HL-60 (cell line): ENCODE results near the gene CASP8.
A peak's percentile ranks its signal among the peaks of the same experiment; 100 is the strongest.

ENCODE experiments used
- DNase-seq, 2 experiments: peaks; one replicate each; pipeline ENCODE4 v3.0.0-alpha.2; 2010 to 2020; ENCODE audit warnings: low read depth in 1 of 2, low spot score in 1 of 2
- H3K27ac ChIP-seq: fragments of 250-450 bp; sonication (Bioruptor Pico); replicated peaks from 2 replicates; pipeline ENCODE4 v1.5.1; 2020; ENCODE audit warnings: mild to moderate bottlenecking, moderate library complexity
- H3K27me3 ChIP-seq: fragments of 250-450 bp; sonication (Bioruptor Pico); 2 replicates; pipeline ENCODE4 v1.5.1; 2021; ENCODE audit warnings: mild to moderate bottlenecking, moderate library complexity; ENCODE audit not compliant: insufficient read depth, poor library complexity, severe bottlenecking
- H3K4me3 ChIP-seq: replicated peaks from 2 replicates; pipeline ENCODE4 v1.5.1; 2011; ENCODE audit warnings: mild to moderate bottlenecking, control low read depth, low read length; ENCODE audit not compliant: insufficient read depth
- GABPA ChIP-seq: IDR thresholded peaks from 2 replicates; pipeline ENCODE4 v1.6.1; 2012; ENCODE audit warnings: low read depth
- POLR2AphosphoS5 ChIP-seq: IDR thresholded peaks from 2 replicates; pipeline ENCODE4 v1.6.1; 2012; ENCODE audit warnings: low read depth
- SPI1 ChIP-seq: IDR thresholded peaks from 2 replicates; pipeline ENCODE4 v1.6.1; 2012; ENCODE audit warnings: low read depth, mild to moderate bottlenecking, borderline replicate concordance
- TF ChIP-seq, protein P1 (sequence below): IDR thresholded peaks from one replicate; pipeline ENCODE4 v1.5.1; 2011; ENCODE audit warnings: low read length, control low read depth, inconsistent platforms; ENCODE audit not compliant: insufficient read depth
- TF ChIP-seq, protein P2 (sequence below): IDR thresholded peaks from 2 replicates; pipeline ENCODE4 v1.6.1; 2012; ENCODE audit warnings: low read depth; ENCODE audit not compliant: insufficient replicate concordance

Gene CASP8

DNA sequence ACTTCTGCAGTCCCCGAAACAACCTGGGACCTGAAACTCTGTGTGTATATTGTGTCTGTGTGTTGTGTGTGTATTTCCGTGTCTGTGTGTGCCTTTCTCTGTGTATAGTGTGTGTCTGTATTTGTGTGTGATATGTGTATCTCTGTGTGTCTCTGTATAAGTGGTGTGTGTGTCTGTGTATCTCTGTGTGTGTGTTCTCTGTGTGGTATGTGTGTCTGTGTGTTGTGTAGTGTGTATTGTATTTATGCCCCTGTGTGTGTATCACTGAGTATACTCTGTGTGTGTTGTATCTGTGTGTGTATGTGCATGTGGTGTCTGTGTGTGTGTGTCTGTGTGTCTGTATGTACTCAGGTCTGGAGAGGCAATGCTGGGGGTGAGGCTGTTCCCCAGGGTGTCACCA is 11.6 kb downstream of the CASP8 start:
- no peaks in the 10 kb centered on the region for H3K27me3 ChIP-seq
- H3K27ac ChIP-seq, result peak overlapping the region; percentile 14; the same call in 1 of the 2 replicates
- DNase-seq, result no peak
- TF ChIP-seq, protein P1, sequence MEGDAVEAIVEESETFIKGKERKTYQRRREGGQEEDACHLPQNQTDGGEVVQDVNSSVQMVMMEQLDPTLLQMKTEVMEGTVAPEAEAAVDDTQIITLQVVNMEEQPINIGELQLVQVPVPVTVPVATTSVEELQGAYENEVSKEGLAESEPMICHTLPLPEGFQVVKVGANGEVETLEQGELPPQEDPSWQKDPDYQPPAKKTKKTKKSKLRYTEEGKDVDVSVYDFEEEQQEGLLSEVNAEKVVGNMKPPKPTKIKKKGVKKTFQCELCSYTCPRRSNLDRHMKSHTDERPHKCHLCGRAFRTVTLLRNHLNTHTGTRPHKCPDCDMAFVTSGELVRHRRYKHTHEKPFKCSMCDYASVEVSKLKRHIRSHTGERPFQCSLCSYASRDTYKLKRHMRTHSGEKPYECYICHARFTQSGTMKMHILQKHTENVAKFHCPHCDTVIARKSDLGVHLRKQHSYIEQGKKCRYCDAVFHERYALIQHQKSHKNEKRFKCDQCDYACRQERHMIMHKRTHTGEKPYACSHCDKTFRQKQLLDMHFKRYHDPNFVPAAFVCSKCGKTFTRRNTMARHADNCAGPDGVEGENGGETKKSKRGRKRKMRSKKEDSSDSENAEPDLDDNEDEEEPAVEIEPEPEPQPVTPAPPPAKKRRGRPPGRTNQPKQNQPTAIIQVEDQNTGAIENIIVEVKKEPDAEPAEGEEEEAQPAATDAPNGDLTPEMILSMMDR, result no peak
- TF ChIP-seq GABPA, result no peak
- no peak for TF ChIP-seq POLR2AphosphoS5
- TF ChIP-seq, protein P2, sequence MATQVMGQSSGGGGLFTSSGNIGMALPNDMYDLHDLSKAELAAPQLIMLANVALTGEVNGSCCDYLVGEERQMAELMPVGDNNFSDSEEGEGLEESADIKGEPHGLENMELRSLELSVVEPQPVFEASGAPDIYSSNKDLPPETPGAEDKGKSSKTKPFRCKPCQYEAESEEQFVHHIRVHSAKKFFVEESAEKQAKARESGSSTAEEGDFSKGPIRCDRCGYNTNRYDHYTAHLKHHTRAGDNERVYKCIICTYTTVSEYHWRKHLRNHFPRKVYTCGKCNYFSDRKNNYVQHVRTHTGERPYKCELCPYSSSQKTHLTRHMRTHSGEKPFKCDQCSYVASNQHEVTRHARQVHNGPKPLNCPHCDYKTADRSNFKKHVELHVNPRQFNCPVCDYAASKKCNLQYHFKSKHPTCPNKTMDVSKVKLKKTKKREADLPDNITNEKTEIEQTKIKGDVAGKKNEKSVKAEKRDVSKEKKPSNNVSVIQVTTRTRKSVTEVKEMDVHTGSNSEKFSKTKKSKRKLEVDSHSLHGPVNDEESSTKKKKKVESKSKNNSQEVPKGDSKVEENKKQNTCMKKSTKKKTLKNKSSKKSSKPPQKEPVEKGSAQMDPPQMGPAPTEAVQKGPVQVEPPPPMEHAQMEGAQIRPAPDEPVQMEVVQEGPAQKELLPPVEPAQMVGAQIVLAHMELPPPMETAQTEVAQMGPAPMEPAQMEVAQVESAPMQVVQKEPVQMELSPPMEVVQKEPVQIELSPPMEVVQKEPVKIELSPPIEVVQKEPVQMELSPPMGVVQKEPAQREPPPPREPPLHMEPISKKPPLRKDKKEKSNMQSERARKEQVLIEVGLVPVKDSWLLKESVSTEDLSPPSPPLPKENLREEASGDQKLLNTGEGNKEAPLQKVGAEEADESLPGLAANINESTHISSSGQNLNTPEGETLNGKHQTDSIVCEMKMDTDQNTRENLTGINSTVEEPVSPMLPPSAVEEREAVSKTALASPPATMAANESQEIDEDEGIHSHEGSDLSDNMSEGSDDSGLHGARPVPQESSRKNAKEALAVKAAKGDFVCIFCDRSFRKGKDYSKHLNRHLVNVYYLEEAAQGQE, result no peak
- no peak for TF ChIP-seq SPI1
- no peak overlapping the region for H3K4me3 ChIP-seq

DNA sequence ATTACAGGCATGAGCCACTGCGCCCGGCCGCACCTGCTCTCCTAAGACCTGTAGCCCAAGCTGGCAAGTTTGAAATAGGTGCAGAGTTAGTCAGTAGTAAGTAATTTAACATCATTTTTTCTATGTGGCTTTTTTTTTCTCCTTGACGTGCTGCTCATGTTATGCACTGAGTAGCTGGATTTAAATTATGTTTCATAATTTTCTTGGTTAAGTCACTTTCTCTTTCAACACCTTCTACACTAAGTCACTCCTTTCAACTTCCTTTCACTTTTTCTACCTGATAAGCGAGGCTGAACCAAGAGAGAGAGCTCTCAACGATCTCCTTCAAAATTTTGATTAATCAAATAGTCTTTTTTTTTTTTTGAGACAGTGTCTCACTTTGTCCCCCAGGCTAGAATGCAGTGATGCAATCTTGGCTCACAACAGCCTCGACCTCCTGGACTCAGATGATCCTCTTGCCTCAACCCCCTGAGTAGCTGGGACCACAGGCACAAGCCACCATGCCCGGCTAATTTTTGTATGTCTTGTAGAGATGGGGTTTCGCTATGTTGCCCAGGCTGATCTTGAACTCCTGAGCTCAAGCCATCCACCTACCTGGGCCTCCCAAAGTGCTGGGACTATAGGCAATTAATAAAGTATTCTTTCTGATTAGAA is 13.1 kb downstream of the CASP8 start:
- TF ChIP-seq GABPA (no peak), SPI1 (no peak), POLR2AphosphoS5 (no peak)
- TF ChIP-seq, protein P2, result no peak
- TF ChIP-seq, protein P1, result no peak
- no peaks in the 10 kb centered on the region for H3K27me3 ChIP-seq
- no peak for DNase-seq
- H3K4me3 ChIP-seq, result no peak overlapping the region
- H3K27ac ChIP-seq, result peak overlapping the region; percentile 20; the same call in 1 of the 2 replicates

DNA sequence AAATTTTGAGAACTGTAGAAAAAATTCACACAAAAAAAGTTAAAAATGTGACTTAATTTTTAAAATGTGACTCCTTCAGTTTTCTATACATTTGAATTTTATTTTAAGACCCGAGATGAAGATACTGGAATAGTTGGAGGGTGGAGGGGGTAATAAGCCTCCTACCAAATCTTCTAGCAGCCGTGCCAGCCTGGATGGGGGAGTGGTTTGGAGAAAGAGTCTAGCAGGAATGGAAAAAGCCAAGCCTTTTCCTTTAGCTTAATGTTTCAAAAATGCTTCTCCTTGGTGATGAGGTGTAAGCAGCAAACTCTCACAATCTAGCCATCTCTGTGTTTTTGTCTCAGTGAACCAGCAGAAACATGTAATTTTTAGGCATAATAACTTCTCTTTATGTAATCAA is 14.7 kb downstream of the CASP8 start:
- H3K27ac ChIP-seq, result no peak overlapping the region
- TF ChIP-seq SPI1, result no peak
- TF ChIP-seq POLR2AphosphoS5, result no peak
- TF ChIP-seq, protein P1, result no peak
- TF ChIP-seq, protein P2, result no peak
- no peak for TF ChIP-seq GABPA
- H3K27me3 ChIP-seq, result no peaks in the 10 kb centered on the region
- no peak for DNase-seq
- no peak overlapping the region for H3K4me3 ChIP-seq
